ENCODE data around the gene CEACAM5.
A peak's percentile ranks its signal among the peaks of the same experiment; 100 is the strongest.
"Not testable (repeated sequence)": the region's sequence is repeated elsewhere in the genome, so short reads cannot be mapped to it uniquely, and the experiment has no call there.

CEACAM5 gene

GRCh38 chr19:41700381-41701195 lies 7.8 kb upstream of the CEACAM5 start:
- DNase-seq (ENCODE audit: low read depth in 2 of 2, low spot score in 1 of 2): no peak

- no peak for DNase-seq (ENCODE audit: low read depth in 2 of 2, low spot score in 1 of 2)
These were observed 6.9 kb upstream of the CEACAM5 start for GRCh38 chr19:41701401-41702075.

- no peak for DNase-seq (ENCODE audit: low read depth in 2 of 2, low spot score in 1 of 2)
These were observed 6.2 kb upstream of the CEACAM5 start for GRCh38 chr19:41702171-41702651.

DNA sequence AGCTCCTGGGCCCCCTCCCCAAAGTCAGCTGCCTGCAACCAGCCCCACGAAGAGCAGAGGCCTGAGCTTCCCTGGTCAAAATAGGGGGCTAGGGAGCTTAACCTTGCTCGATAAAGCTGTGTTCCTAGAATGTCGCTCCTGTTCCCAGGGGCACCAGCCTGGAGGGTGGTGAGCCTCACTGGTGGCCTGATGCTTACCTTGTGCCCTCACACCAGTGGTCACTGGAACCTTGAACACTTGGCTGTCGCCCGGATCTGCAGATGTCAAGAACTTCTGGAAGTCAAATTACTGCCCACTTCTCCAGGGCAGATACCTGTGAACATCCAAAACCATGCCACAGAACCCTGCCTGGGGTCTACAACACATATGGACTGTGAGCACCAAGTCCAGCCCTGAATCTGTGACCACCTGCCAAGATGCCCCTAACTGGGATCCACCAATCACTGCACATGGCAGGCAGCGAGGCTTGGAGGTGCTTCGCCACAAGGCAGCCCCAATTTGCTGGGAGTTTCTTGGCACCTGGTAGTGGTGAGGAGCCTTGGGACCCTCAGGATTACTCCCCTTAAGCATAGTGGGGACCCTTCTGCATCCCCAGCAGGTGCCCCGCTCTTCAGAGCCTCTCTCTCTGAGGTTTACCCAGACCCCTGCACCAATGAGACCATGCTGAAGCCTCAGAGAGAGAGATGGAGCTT lies 4.7 kb upstream of the CEACAM5 start:
- no peak for DNase-seq (ENCODE audit: low read depth in 2 of 2, low spot score in 1 of 2)

GRCh38 chr19:41705393-41706174 lies 2.8 kb upstream of the CEACAM5 start:
- no peak for DNase-seq (ENCODE audit: low read depth in 2 of 2, low spot score in 1 of 2)

DNA sequence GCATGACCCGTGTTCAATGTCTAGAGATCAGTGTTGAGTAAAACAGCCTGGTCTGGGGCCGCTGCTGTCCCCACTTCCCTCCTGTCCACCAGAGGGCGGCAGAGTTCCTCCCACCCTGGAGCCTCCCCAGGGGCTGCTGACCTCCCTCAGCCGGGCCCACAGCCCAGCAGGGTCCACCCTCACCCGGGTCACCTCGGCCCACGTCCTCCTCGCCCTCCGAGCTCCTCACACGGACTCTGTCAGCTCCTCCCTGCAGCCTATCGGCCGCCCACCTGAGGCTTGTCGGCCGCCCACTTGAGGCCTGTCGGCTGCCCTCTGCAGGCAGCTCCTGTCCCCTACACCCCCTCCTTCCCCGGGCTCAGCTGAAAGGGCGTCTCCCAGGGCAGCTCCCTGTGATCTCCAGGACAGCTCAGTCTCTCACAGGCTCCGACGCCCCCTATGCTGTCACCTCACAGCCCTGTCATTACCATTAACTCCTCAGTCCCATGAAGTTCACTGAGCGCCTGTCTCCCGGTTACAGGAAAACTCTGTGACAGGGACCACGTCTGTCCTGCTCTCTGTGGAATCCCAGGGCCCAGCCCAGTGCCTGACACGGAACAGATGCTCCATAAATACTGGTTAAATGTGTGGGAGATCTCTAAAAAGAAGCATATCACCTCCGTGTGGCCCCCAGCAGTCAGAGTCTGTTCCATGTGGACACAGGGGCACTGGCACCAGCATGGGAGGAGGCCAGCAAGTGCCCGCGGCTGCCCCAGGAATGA lies 1.5 kb upstream of the CEACAM5 start:
- peak; percentile 21 to 24 for DNase-seq (ENCODE audit: low read depth in 2 of 2, low spot score in 1 of 2)

DNA sequence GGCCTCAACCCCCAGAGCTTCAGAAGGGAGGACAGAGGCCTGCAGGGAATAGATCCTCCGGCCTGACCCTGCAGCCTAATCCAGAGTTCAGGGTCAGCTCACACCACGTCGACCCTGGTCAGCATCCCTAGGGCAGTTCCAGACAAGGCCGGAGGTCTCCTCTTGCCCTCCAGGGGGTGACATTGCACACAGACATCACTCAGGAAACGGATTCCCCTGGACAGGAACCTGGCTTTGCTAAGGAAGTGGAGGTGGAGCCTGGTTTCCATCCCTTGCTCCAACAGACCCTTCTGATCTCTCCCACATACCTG lies 969 bp upstream of the CEACAM5 start:
- no peak for DNase-seq (ENCODE audit: low read depth in 2 of 2, low spot score in 1 of 2)

GRCh38 chr19:41707871-41708371 lies 505 bp upstream of the CEACAM5 start:
- no peak for DNase-seq (ENCODE audit: low read depth in 2 of 2, low spot score in 1 of 2)

GRCh38 chr19:41709516-41709915 lies 1.1 kb downstream of the CEACAM5 start:
- DNase-seq (ENCODE audit: low read depth in 2 of 2, low spot score in 1 of 2): not testable (repeated sequence)

DNA sequence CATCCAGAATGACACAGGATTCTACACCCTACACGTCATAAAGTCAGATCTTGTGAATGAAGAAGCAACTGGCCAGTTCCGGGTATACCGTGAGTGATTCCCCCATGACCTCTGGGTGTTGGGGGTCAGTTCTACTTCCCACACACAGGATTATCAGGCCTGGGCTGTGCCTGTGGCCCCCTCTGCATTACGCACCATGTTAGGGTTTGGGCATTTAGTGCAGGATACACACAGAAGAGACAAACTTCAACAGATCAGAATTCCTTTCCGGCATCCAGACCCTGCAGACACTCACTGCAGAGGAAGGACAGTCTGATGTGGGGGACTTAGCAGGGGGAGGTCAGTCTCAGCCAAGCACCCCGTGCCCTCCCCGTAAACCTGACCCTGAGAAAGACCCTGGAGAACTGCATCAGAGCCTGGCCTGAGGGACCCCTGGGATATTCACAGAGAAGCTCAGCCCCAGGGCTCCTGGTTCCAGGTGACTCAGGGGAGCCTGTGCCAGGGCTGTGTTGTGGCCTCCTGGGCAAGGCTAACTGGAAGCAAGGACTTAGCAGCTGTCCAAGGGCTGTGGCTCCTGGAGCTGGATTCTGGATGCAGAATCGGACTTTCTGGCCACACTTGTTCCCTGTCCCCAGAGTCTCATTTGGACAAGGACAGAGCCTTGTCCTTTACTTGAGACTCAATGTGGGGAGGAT lies 1.7 kb downstream of the CEACAM5 start:
- DNase-seq (ENCODE audit: low read depth in 2 of 2, low spot score in 1 of 2): no peak

GRCh38 chr19:41711376-41712261 lies 3.2 kb downstream of the CEACAM5 start:
- no peak for DNase-seq (ENCODE audit: low read depth in 2 of 2, low spot score in 1 of 2)

DNA sequence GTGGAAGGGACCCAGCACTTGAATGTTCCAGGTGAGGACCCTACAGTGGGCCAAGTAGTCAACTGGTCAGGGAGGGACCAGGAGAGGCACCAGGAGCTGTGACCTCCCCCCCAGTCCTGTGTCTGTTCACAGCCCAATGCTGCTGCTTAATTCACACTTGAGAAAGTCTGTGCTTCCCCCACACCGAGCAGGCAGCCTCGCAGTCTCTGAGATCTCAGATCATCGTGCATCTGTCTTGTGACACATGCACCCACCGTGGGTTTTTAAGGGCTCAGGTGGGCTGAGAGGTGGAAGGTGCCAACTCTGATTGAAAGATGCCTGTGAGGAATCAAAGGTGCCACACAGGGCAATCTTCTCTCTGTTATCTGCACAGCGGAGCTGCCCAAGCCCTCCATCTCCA lies 6.2 kb downstream of the CEACAM5 start:
- no peak for DNase-seq (ENCODE audit: low read depth in 2 of 2, low spot score in 1 of 2)

- DNase-seq (ENCODE audit: low read depth in 2 of 2, low spot score in 1 of 2): no peak
These were observed 10.3 kb downstream of the CEACAM5 start for GRCh38 chr19:41718761-41719160.

DNA sequence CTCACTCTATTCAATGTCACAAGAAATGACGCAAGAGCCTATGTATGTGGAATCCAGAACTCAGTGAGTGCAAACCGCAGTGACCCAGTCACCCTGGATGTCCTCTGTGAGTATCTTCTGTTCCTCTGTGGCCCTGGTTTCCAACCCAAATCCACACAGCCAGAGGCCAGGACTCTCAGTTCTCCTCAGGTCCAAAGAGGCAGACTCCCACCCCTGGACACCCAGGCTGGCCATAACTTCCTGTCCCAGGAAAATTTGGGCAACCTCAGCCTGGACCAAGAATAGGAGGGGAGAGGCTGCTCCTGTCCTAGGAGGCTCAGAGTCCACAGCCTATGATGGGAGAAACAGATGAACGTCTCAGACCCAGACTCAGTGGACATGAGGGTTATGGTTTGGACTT lies 11.7 kb downstream of the CEACAM5 start:
- DNase-seq (ENCODE audit: low read depth in 2 of 2, low spot score in 1 of 2): no peak

DNA sequence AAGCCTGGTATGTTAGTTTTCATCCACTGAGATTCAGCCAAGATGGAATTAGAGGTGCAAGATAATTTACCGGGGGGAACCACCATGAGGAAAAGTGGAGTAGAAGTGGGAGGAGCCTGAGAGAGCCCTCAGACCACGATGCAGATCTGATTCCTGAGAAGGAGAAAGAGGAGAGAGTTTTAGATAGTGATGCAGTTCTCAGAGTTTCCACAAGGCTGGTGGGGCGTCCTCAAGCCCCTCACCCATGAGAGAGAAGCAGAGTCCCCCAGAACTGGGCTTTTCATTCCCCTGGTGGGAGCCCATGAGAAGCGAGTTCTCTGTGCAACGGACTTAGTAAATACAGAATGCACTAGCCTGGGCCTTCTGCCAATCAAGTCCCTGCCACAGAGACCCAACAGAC lies 18.1 kb downstream of the CEACAM5 start:
- DNase-seq (ENCODE audit: low read depth in 2 of 2, low spot score in 1 of 2): no peak

- DNase-seq (ENCODE audit: low read depth in 2 of 2, low spot score in 1 of 2): no peak
These were observed 25.7 kb downstream of the CEACAM5 start for GRCh38 chr19:41734156-41734555.

- no peak for DNase-seq (ENCODE audit: low read depth in 2 of 2, low spot score in 1 of 2)
These were observed 26.2 kb downstream of the CEACAM5 start for GRCh38 chr19:41734585-41734984.

DNA sequence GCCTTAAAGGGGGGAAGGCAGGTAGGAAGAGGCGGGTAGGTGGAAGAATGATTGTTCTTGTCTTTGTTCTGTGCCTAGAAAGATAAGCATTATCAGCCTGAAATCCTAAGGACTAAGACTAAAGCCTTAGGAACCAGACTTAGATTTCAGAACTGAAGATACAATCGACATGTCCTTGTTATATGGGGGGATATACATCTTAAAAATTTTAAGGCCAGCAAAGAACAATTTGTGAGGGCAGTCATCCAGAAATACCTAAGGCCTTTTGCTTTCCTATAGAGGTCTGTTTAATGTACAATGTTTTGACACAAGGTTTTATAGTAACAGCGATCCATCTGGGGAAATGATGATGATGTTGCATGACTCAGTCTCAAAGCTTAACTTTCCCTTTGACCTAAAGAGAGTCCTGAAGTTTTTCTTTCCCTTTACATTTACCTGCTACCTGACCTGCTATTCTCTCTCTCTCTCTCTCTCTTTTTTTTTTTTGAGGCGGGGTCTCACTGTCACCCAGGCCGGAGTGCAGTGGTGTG lies 26.7 kb downstream of the CEACAM5 start:
- DNase-seq (ENCODE audit: low read depth in 2 of 2, low spot score in 1 of 2): no peak

GRCh38 chr19:41739361-41739760 lies 30.9 kb downstream of the CEACAM5 start:
- no peak for DNase-seq (ENCODE audit: low read depth in 2 of 2, low spot score in 1 of 2)
